Muscle layer of colon (tissue), 2 donors: ENCODE measurements around the gene CNOT3.

ENCODE experiments used
- H3K27ac ChIP-seq: one replicate; pipeline ENCODE4 v1.7.0; 2013; ENCODE audit warnings: low read depth, mild to moderate bottlenecking, low read length, moderate library complexity
- H3K27me3 ChIP-seq, 2 donors: one replicate each; pipeline ENCODE4 v1.7.0; 2013; ENCODE audit warnings: low read length in 2 of 2, mild to moderate bottlenecking in 2 of 2; ENCODE audit not compliant: insufficient read depth in 2 of 2, control insufficient read depth in 1 of 2
- H3K36me3 ChIP-seq: one replicate; pipeline ENCODE4 v1.7.0; 2013; ENCODE audit warnings: mild to moderate bottlenecking, low read length; ENCODE audit not compliant: insufficient read depth
- H3K4me1 ChIP-seq: one replicate; pipeline ENCODE4 v1.7.0; 2013; ENCODE audit warnings: mild to moderate bottlenecking, low read length; ENCODE audit not compliant: insufficient read depth
- H3K4me3 ChIP-seq, 2 donors: one replicate each; pipeline ENCODE4 v1.7.0; 2013; ENCODE audit warnings: low read length in 2 of 2, low read depth in 1 of 2, mild to moderate bottlenecking in 1 of 2, moderate library complexity in 1 of 2
- H3K9ac ChIP-seq: one replicate; pipeline ENCODE4 v1.7.0; 2013; ENCODE audit warnings: low read length
- H3K9me3 ChIP-seq: one replicate; pipeline ENCODE4 v1.7.0; 2013; ENCODE audit warnings: mild to moderate bottlenecking, low read length
- donor health status: abdominal sarcoma.
- donor health status: Adenocarcinoma of cecum.

CNOT3 gene

GRCh38 chr19:54138489-54139256, 1.1 kb downstream of the CNOT3 start:
- Histone ChIP-seq H3K27ac (peak overlapping the region; percentile 88), H3K9me3 (no peaks in the 10 kb centered on the region), H3K27me3 (no peaks in the 10 kb centered on the region), H3K4me3 (peak overlapping the region; percentile 71 to 91), H3K36me3 (peaks cover 21% of the 10 kb centered on the region), H3K4me1 (peaks cover 36% of the 10 kb centered on the region), H3K9ac (peak overlapping the region; percentile 62)

GRCh38 chr19:54141356-54141755, 3.8 kb downstream of the CNOT3 start:
- Histone ChIP-seq H3K27me3 (no peaks in the 10 kb centered on the region), H3K4me3 (no peak overlapping the region), H3K27ac (no peak overlapping the region), H3K9me3 (no peaks in the 10 kb centered on the region), H3K4me1 (peaks cover 30% of the 10 kb centered on the region), H3K36me3 (peaks cover 48% of the 10 kb centered on the region), H3K9ac (no peak overlapping the region)

GRCh38 chr19:54142166-54142780, 4.7 kb downstream of the CNOT3 start:
- Histone ChIP-seq H3K4me3 (no peak overlapping the region), H3K36me3 (peaks cover 57% of the 10 kb centered on the region), H3K4me1 (peaks cover 27% of the 10 kb centered on the region), H3K9ac (no peak overlapping the region), H3K27ac (no peak overlapping the region), H3K9me3 (no peaks in the 10 kb centered on the region), H3K27me3 (no peaks in the 10 kb centered on the region)

GRCh38 chr19:54145541-54146158, 8.1 kb downstream of the CNOT3 start:
- no peaks in the 10 kb centered on the region for H3K27me3 ChIP-seq
- no peak overlapping the region for H3K9ac ChIP-seq
- peaks cover 75% of the 10 kb centered on the region for H3K36me3 ChIP-seq

GRCh38 chr19:54147676-54148075, 10.1 kb downstream of the CNOT3 start:
- Histone ChIP-seq H3K9ac (no peak overlapping the region), H3K36me3 (peaks cover 87% of the 10 kb centered on the region), H3K27ac (no peak overlapping the region)

More at GRCh38 chr19:54145541-54146158, 8.1 kb downstream of the CNOT3 start:
- H3K4me1 ChIP-seq = peaks cover 7% of the 10 kb centered on the region
- no peak overlapping the region for H3K27ac ChIP-seq
- H3K9me3 ChIP-seq = no peaks in the 10 kb centered on the region
- no peak overlapping the region for H3K4me3 ChIP-seq

GRCh38 chr19:54148158-54148557, 10.6 kb downstream of the CNOT3 start:
- no peaks in the 10 kb centered on the region for H3K4me1 ChIP-seq
- no peaks in the 10 kb centered on the region for H3K27me3 ChIP-seq
- no peaks in the 10 kb centered on the region for H3K9me3 ChIP-seq
- H3K4me3 ChIP-seq = no peak overlapping the region
- no peak overlapping the region for H3K9ac ChIP-seq
- peaks cover 87% of the 10 kb centered on the region for H3K36me3 ChIP-seq
- no peak overlapping the region for H3K27ac ChIP-seq

More at GRCh38 chr19:54147676-54148075, 10.1 kb downstream of the CNOT3 start:
- no peak overlapping the region for H3K4me3 ChIP-seq
- no peaks in the 10 kb centered on the region for H3K27me3 ChIP-seq
- H3K9me3 ChIP-seq = no peaks in the 10 kb centered on the region
- no peaks in the 10 kb centered on the region for H3K4me1 ChIP-seq

GRCh38 chr19:54149021-54149812, 11.7 kb downstream of the CNOT3 start:
- Histone ChIP-seq H3K27ac (no peak overlapping the region), H3K9ac (no peak overlapping the region)

GRCh38 chr19:54151362-54152035, 13.9 kb downstream of the CNOT3 start:
- H3K27me3 ChIP-seq = no peaks in the 10 kb centered on the region
- H3K4me1 ChIP-seq = no peaks in the 10 kb centered on the region
- no peaks in the 10 kb centered on the region for H3K9me3 ChIP-seq
- peaks cover 84% of the 10 kb centered on the region for H3K36me3 ChIP-seq
- no peak overlapping the region for H3K9ac ChIP-seq
- no peak overlapping the region for H3K4me3 ChIP-seq
- no peak overlapping the region for H3K27ac ChIP-seq

More at GRCh38 chr19:54149021-54149812, 11.7 kb downstream of the CNOT3 start:
- no peaks in the 10 kb centered on the region for H3K9me3 ChIP-seq
- H3K27me3 ChIP-seq = no peaks in the 10 kb centered on the region
- H3K4me3 ChIP-seq = no peak overlapping the region
- no peaks in the 10 kb centered on the region for H3K4me1 ChIP-seq
- H3K36me3 ChIP-seq = peaks cover 87% of the 10 kb centered on the region

- Histone ChIP-seq H3K27ac (no peak overlapping the region), H3K9me3 (no peaks in the 10 kb centered on the region), H3K4me1 (no peaks in the 10 kb centered on the region), H3K27me3 (no peaks in the 10 kb centered on the region), H3K9ac (no peak overlapping the region), H3K36me3 (peaks cover 84% of the 10 kb centered on the region), H3K4me3 (no peak overlapping the region)
Measured at GRCh38 chr19:54152267-54152666, 14.7 kb downstream of the CNOT3 start.

GRCh38 chr19:54152878-54153524, 15.4 kb downstream of the CNOT3 start:
- Histone ChIP-seq H3K9me3 (no peaks in the 10 kb centered on the region), H3K4me1 (peaks cover under 1% of the 10 kb centered on the region), H3K27me3 (no peaks in the 10 kb centered on the region), H3K36me3 (peaks cover 84% of the 10 kb centered on the region), H3K4me3 (no peak overlapping the region), H3K27ac (no peak overlapping the region), H3K9ac (no peak overlapping the region)
